HG02943 (cell line): ENCODE data around the gene MYO7A.

Experiments
- ATAC-seq: cut with Tn5 transposase; IDR thresholded peaks from one replicate; pipeline ENCODE4 v1.9.1; 2021; ENCODE audit warnings: mild to moderate bottlenecking, low read depth, moderate library complexity; ENCODE audit not compliant: unreplicated experiment

MYO7A gene

DNA sequence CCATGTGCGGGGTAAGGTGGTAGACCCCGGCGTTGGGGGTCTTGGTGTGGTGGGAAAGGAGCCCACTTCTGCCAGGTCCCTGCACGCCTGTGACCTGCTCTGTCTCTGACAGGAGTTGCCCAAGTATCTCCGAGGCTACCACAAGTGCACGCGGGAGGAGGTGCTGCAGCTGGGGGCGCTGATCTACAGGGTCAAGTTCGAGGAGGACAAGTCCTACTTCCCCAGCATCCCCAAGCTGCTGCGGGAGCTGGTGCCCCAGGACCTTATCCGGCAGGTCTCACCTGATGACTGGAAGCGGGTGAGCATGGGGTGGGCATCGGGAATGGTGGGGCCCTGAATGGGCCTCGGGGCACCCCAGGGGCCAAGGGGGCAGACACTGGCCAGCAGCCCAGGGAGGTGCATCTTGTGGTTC is 83.0 kb downstream of the MYO7A start:
- no peak for ATAC-seq

DNA sequence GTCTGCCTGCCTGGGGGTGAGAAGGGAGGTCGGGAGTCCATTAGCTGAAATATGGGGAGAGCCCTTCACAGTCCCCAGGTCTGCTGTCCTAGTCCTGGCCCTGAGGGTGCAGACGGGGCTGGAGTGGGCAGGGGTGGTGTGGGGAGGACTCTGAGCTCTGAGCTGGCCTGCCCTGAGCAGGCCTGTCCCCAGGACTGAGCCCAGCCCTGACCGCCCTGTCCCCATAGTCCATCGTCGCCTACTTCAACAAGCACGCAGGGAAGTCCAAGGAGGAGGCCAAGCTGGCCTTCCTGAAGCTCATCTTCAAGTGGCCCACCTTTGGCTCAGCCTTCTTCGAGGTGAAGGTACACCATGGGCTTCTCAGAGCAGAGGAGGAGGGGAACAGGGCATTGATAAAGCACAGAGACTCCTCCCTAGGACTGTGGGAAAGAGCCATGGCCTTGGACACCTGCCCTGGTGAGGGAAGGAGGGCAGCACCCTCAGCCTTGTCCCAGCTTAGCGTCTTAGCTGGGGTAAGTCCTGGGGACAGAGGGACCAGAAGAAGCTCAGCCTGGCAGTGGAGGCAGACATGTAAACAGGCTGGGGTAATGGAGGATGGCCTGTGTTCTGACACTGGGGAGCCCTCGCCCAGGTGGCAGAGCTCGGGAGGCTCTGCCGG is 83.7 kb downstream of the MYO7A start:
- no peak for ATAC-seq

DNA sequence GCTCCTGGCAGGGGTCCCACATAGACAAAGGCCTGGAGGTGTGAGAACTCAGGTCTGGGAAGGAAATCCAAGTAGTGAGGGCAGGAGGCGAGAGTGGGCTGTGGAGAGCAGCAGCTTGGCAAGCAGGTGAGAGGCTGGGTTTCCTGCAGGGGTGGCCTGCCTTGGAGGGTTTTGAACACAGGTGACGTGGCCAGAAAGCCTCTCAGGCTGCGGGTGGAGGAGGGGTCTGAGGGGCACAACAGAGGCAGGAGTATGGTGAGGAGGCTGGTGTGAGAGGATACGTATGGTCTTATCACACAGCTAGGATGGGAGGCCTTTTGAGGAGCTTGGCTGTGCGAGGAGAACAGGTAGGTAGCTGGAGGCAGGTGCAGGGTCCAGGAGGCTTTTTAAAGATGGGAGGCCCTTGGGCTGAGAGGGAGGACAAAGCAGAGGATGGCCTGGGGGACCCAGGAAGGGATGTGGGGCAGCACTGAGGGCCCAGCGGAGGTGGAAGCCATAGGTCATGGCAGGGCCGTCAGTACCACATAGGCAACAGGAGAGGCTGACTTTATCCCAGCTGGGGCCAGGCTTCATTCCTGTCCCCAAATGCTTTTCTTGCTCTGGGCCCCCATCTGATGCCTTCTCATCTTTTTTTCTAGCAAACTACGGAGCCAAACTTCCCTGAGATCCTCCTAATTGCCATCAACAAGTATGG is 84.4 kb downstream of the MYO7A start:
- ATAC-seq = no peak

DNA sequence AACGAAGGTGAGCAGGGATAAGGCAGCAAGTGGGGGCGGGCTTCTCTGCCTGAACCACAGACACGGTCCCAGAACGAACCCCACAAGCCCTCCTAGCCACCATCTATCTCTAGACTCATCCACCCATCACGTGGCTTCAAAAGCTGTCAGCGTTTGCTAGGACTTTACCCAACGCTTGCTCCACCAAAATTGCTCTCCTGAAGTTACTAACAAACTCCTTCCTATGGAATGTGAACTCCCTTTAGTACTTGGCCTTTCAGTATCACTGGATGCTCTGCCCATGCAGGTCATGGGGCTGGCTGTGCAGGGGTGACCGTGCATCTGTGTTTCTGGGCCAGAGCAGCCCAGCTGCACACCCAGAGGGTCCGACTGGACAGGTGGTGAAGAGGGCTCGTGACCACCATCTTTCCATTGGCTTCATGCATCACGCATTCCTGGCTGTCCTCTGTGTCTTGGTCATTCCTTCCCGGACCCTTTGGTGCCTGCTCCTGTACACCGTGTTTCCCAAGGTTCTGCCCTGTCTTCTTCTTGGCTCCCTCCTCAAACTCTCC is 85.1 kb downstream of the MYO7A start:
- ATAC-seq = no peak

DNA sequence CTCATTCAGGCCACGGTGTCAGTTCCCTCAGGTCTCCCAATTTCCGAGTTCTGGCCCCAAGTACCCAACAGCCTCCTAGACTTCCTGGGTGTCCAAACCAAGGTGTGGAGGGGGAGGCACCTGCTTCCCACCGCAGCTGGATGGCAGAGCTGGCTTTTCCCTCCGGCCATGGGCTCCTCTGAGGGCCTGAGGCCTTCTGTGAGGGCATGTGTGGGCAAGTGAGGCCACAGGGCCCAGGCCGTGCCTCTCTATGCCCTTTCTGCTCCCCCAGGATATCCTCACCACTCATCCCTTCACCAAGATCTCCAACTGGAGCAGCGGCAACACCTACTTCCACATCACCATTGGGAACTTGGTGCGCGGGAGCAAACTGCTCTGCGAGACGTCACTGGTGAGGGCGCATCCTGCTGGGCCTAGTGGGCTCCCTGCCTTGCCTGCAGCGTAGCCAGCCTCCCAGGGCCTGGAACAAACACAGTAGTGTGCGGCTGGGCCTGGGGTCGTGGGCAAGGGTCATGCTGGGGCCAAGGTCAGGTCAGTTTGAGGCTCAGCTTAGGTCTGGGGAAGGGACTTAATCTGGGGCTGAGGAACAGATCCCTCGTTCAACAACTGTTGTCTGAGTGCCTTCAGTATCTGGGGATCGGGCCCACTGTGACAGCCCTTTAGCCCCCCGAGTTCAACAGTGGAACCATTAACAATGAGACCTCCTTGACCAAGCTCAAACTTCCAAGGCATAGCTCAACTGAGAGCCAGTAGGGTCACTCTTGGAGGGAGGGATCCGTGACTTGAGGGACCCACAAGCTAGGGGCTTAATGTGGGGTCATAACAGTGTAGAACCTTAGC is 85.8 kb downstream of the MYO7A start:
- no peak for ATAC-seq

DNA sequence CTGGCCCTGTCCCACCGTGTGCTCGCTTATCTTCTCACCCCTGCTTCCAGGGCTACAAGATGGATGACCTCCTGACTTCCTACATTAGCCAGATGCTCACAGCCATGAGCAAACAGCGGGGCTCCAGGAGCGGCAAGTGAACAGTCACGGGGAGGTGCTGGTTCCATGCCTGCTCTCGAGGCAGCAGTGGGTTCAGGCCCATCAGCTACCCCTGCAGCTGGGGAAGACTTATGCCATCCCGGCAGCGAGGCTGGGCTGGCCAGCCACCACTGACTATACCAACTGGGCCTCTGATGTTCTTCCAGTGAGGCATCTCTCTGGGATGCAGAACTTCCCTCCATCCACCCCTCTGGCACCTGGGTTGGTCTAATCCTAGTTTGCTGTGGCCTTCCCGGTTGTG is 86.5 kb downstream of the MYO7A start:
- ATAC-seq = no peak

DNA sequence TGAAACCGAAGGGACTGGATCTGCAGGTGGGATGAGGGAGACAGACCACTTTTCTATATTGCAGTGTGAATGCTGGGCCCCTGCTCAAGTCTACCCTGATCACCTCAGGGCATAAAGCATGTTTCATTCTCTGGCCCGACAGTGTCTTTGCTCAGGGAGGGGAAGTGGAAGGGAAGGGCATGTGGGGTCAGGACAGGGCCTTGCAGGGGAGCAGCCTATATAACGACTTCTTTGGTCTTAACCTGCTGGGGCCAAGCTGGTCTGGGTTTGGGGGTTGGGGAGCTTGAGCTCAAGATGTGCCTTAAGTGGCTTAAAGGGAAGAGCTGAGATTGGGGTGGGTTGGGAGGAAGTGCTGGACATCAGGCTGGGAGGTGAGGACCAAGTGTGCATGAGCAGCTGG is 87.1 kb downstream of the MYO7A start:
- ATAC-seq = no peak

DNA sequence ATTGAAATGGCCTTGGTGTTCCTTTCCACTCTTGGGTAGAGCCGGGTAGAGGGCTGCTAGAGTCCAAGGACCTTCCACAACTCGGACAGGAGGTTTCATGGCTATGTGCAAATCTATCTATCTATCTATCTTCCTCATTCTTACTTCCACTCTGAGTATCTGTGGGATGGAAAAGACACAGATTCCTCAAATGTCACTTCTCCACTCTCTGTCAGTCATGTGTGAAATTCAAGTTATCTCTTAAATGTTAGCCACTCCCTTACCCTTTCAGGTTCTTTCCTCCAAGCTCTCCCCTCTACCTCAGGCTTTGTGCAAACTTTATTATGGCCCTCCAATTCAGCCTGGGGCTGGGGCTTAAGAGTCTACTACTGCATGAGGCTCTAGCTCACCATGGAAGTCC is 89.1 kb downstream of the MYO7A start:
- no peak for ATAC-seq

DNA sequence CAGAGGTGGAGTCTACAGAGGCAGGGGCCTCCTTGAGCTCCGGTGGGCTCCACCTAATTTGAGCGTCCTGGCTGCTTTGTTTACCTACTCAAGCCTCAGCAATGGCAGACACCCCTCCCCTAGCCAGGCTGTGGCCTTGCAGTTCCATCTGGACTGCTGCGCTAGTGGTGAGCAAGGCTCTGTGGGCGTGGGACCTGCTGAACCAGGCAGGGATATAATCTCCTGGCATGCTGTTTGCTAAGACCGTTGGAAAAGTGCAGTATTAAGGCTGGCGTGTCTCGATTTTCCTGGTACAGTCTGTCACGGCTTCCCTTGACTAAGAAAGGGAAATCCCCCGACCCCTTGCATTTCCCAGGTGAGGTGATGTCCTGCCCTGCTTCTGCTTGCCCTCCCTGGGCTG is 95.8 kb downstream of the MYO7A start:
- no peak for ATAC-seq

DNA sequence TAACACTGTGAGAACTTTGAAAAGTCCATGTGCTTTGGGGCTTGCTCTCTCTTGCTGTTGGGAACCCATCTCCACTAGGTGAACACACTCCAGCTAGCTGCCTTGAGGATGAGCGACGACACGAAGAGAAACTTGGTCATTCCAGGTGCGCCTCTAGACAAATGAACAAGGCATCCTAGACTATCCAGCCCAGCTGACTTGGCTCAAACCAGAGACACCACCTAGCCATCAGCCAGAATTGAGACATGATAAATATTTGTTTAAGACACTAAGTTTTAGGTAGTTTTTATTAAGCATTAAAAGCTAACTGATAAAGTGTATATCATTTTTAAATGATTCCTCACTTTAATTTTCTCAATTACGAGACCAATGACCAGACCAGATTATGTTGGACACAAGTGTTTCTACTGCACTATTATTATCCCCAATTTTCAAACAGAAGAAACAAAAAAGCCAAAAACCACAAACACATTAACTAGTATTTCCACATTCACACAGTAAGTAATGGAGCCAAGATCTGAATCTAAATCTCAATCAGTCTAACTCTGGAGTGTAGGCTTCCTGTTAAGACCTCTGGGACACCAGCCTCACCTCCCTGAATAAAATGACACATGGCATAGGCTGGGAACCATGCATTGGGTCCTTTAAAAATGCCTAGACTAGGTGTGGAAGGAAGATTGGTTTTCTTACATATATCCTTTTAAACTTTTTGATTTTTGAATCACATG is 103.0 kb downstream of the MYO7A start:
- no peak for ATAC-seq

DNA sequence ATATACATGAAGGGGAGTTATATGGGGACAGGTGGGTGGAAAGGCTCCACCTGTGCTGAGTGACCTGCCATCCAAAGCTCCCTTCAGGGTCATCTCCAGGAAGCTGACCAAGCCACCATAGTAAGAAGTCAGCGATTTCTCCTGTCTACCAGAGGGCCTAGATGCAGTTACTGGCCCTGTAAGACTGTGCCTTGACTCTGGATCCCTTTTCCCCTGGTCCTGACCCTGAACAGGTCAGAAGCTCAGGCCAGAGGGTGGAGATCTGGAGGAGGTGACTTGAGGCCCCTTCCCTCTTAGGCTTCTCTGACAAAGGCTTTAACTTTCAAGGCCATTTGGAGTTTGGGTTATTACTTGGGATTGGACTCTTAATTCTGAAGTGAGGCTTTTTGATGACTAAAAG is 103.8 kb downstream of the MYO7A start:
- no peak for ATAC-seq

DNA sequence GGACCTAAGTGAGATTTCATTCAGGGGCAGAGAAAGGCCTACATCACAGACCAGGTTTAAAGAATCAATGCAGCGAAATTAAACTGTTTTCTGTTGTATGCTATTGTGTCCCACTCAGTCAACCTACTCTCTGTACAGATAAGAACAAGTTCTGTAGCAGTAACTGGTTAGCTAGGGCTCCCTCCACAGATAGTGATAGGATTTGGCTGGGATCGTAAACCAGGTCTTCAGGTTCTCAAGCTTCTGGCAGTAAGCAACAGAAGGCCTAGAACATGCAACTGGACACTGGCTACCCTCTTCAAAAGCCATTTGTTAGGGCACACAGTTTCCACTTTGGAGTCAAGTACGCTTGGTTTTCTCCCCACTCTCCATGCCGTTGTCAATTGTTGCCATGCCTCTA is 104.2 kb downstream of the MYO7A start:
- no peak for ATAC-seq

DNA sequence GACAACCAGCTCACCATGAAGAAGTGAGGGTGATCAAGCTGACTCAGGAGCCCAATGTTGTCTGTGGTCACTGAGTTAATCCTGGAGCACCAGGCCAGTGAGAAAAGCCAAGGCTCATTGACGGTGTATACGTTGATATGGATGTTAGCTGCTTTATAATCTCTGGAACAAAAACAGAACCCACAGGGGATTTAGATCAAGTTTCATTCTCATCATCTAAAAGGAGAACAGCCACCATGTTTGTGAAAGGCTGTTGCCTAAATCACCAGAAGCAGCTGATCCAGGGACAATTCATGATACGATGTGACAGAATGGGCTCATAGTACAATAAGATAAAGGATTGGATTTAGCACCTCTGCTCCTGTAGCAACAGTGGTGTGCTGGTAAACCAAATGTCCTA is 105.0 kb downstream of the MYO7A start:
- ATAC-seq = no peak

DNA sequence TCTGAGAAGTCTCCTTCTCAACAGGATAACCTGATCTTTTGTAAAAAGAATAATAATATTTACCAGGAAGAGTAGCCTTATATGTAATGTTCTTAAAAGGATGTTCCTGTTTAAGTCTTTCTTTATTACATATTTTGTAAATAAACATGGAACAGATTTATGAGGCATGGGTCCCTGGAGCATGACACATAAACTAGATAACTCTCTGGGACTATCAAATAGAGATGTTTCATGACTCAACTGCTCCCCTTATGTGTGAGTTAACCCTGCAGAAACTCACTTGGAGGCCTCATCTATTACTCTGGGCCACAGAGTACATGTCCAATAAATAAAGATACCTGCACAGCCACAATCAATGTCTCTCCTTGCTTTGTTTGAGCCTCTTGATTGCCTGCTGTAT is 108.9 kb downstream of the MYO7A start:
- no peak for ATAC-seq

DNA sequence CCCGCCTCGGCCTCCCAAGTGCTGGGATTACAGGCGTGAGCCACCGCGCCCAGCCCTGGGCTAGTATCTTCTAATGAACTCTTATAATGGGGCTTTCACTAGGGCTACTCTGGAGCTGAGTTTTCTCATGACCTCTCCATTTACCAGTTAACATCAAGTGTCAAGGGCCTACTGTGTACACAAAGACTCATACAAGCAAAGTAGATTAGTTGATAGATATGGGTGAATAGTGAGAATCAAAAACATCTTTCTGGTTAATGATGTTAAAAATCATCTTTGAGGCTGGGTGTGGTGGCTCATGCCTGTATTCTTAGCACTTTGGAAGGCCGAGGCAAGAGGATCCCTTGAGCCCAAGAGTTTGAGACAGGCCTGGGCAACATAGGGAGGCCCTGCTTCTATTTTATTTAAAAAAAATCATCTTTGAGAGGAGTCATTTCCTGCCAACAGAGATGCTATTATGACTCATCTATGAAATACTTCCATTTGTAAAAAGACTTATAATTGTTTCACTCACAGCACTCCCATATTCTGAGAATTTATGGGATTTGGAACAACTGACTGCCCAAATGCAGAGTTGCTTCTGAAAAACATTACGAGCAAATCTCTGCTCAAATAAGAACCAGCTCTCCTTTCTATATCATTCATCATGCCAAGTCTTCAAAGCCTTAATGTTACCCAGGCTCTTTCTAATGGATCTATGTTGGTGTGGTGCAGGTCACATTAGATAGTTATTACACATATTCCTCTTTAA is 116.4 kb downstream of the MYO7A start:
- no peak for ATAC-seq

DNA sequence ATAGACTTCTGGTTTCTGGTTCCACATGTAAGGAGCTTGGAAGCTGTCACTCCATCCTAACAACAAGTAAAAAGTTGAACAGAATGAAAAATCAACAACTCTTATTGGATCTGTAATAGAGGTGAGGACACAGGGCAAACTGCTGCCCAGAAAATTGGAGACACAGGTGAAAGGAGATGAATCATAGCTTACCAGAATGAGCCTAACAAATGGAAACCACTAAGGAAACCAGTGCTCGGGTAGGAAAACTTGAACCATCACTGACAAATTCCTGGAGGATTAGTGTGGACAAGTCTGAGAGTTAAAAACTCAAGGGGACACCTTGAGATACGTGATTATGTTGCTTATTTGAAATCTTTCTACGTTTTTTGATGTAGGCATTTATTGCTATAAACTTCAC is 121.4 kb downstream of the MYO7A start:
- ATAC-seq = no peak

DNA sequence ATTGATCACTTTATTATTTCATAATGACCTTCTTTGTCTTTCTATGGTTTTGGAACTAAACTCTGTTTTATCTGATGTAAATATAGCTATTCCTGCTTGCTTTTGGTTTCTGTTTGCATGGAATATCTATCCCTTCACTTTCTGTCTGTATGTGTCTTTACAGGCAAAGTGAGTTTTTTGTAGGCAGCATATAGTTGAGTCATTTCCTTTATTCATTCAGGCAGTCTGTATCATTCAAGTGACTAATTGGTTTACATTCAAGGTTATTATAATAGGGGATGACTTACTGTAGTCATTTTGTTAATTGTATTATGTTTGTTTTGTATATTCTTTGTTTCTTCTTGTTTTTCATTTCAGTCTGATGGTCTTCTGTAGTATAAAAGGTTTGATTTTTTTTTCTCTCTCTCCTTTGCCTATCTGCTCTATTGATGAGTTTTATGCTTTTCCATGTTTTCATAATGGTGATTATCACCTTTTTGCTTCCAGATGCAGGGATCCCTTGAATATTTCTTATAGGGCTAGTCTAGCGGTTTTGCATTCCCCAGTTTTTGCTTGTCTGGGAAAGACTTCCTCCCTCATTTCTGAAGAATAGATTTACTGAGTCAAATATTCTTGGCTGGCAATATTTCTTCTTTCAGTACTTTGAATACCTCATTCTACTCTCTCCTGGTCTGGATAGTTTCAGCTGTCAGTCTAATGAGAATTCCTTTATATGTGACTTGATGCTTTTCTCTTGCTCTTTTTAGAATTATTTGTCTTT is 123.0 kb downstream of the MYO7A start:
- no peak for ATAC-seq

DNA sequence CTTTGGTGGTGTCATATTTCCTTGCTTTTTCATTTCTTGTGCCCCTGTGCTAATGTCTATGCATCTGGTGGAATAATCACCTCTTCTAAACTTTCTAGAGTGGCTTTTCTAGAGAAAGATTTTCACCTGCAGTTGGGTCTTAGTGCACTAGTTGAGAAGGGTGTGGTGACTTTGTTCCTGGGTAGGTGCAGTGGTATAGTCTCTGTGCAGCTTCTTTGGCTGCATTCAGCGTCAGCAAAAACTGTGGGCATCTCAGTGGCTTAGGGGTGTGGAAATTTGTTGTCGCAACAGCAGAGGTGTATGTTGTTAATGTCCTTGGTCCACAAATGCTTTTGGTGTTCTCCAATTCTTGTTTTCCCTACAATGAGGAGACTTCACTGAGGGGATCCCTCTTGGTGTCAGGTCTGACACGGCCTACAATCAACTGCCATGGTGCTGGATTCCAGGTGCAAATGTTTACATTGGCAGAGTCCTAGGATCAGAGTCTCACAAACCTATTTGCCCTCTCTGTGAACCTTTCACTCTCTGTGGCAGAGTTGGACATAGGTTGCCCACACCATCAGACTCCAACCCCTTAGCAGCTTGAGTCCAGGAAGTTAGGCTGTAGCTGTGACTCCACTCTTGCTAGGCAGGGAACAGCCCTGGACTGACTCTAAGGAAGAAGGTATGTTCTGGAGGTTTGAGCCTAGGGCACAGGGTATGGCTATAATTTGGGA is 124.7 kb downstream of the MYO7A start:
- ATAC-seq = no peak

DNA sequence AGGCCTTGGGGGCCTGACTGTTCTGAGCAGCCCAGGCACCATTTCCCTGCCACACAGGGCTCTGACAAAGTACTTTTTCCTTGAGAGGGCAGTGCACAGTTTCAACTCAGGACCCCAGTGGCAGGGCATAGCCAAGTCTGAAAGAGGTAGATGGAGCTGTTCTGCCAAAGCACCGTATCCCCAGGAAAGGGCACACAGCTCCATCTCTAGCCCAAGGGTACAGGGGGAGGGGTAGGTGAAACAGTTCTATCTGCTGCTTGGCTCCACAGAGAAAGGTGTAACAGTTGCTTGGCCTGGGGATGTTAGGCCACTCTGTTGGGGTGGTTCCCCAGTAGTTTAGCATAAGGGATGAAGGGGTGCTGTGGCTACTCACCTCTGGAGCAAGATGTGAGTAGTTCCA is 125.6 kb downstream of the MYO7A start:
- ATAC-seq = no peak
